Right ventricle myocardium inferior (tissue), 1 donor: ENCODE results near the gene MPC2. TPM values are rescaled to one million over a fixed set of nuclear protein-coding genes. Genes with fewer than 3 reads are reported as not detected.
"Not testable (repeated sequence)": the region's sequence is repeated elsewhere in the genome, so short reads cannot be mapped to it uniquely, and the experiment has no call there.

Experiments
- ATAC-seq: fragments of 200-7000 bp; cut with Tn5 transposase; one replicate; pipeline ENCODE4 v1.9.1; 2020; ENCODE audit warnings: mild to moderate bottlenecking, moderate library complexity
- DNase-seq: peaks from one replicate; pipeline ENCODE4 v3.0.0; 2021; ENCODE audit errors: missing footprints
- intact Hi-C: fragments of 100-400 bp; cut with DNase I; formaldehyde crosslinking; loops from one replicate; pipeline ENCODE4 v1.11.0; 2022
- total RNA-seq: library from RNA; stranded (reverse); fragmentation: NEBNext Ultra II Directional; extraction: Animal tissue kit (Norgen Biotek cat#: 25700); gene quantifications from one replicate; pipeline ENCODE4 v1.2.1, GENCODE V29; 2021
- donor health status: DM: no; HTN: yes; CAD: no; lungs with severe emphysema.

MPC2 gene
- total RNA-seq, 1 donor from 2014 or later = 233 TPM

- ATAC-seq = no peak
- intact Hi-C loops = no loop called here
- DNase-seq = no peak
Measured at GRCh38 chr1:167878372-167879160, 58.3 kb downstream of the MPC2 start.

- intact Hi-C loops = no loop called here
Measured at GRCh38 chr1:167876597-167877175, 60.2 kb downstream of the MPC2 start.

GRCh38 chr1:167871331-167871730 is 65.5 kb downstream of the MPC2 start:
- ATAC-seq (no peak), DNase-seq (no peak)
- intact Hi-C loops = no loop called here

More at GRCh38 chr1:167876597-167877175, 60.2 kb downstream of the MPC2 start:
- DNase-seq (no peak), ATAC-seq (no peak)

- DNase-seq, intact Hi-C loops: not testable (repeated sequence)
Measured at GRCh38 chr1:167869157-167870001, 67.5 kb downstream of the MPC2 start.

GRCh38 chr1:167866739-167867414 is 70.0 kb downstream of the MPC2 start:
- intact Hi-C loops, DNase-seq, ATAC-seq: not testable (repeated sequence)

More at GRCh38 chr1:167869157-167870001, 67.5 kb downstream of the MPC2 start:
- ATAC-seq = not testable (repeated sequence)

Other genes starting within 250 kb of the MPC2 start
- 47.9 TPM for gene MPZL1, start 215.1 kb downstream of the MPC2 start, total RNA-seq
- gene ADCY10, start 22.9 kb downstream of the MPC2 start, total RNA-seq = not detected
- 231 TPM for gene DCAF6, start 389 bp downstream of the MPC2 start, total RNA-seq
- gene GPR161, start 199.9 kb upstream of the MPC2 start, total RNA-seq = 3.0 TPM
- 28.7 TPM for gene TIPRL, start 241.9 kb upstream of the MPC2 start, total RNA-seq